Pancreas (tissue), 10 donors: Measurements from ENCODE around the gene MUC21. TPM values are rescaled to one million over a fixed set of nuclear protein-coding genes. Genes with fewer than 3 reads are reported as not detected.
A peak's percentile ranks its signal among the peaks of the same experiment; 100 is the strongest.

ENCODE experiments used
- ATAC-seq, 4 donors: fragments of 200-7000 bp; cut with Tn5 transposase; one replicate each; pipeline versions ENCODE4 v1.8.0 to v1.9.1; 2020; ENCODE audit warnings: mild to moderate bottlenecking in 4 of 4, moderate library complexity in 4 of 4
- DNase-seq, 6 donors: peaks; one replicate each; pipeline ENCODE4 v3.0.0-alpha.2; 2020
- FAIRE-seq: peaks from 2 replicates; lab custom pipeline; 2012; peaks lifted over from hg19 to GRCh38; lab: Jason Lieb, UNC
- H3K27ac ChIP-seq, 4 donors: fragments of 200-600 bp; sonication (generic); 1 replicate in 3 of 4; 2 replicates in 1 of 4; pipeline versions ENCODE4 v1.5.0 to v1.8.0; 2020
- H3K27me3 ChIP-seq, 4 donors: fragments of 200-600 bp; one replicate each; pipeline ENCODE4 v1.8.0; 2021
- H3K36me3 ChIP-seq, 3 donors: fragments of 200-600 bp; sonication (generic) in 1 of 3; one replicate each; pipeline versions ENCODE4 v1.5.0 to v1.8.0; 2020 to 2021
- H3K4me1 ChIP-seq, 3 donors: fragments of 200-600 bp; one replicate each; pipeline ENCODE4 v1.8.0; 2021
- H3K4me3 ChIP-seq, 4 donors: fragments of 200-600 bp; sonication (generic) in 2 of 4; one replicate each; pipeline versions ENCODE4 v1.5.0 to v1.8.0; 2020 to 2021
- H3K9me3 ChIP-seq, 4 donors: fragments of 200-600 bp; one replicate each; pipeline ENCODE4 v1.8.0; 2021
- CTCF ChIP-seq, 4 donors: fragments of 200-600 bp; sonication (generic) in 3 of 4; IDR thresholded peaks; one replicate each; pipeline versions ENCODE4 v1.5.0 to v1.8.0; 2021; ENCODE audit warnings: antibody characterized with exemption in 4 of 4
- WGBS, 2 donors: extraction: QIAGEN DNeasy Blood & Tissue Kit; methylation state at CpG; one replicate each; pipeline ENCODE4 v1.1.7; 2013; 5-methylcytosine and 5-hydroxymethylcytosine counted together
- intact Hi-C, 3 donors: fragments of 100-400 bp; cut with DNase I; formaldehyde crosslinking; loops; one replicate each; pipeline versions ENCODE4 v1.11.1 to v1.14.2; 2022
- polyA plus RNA-seq, 2 donors: library from polyadenylated mRNA; stranded (reverse); fragments of 200-250 nt; gene quantifications; one replicate each; pipeline ENCODE4 v1.2.3, GENCODE V29; 2013
- total RNA-seq, 6 donors: library from RNA; stranded (reverse); fragmentation: NEBNext Ultra II Directional in 4 of 6; extraction: Animal tissue kit (Norgen Biotek cat#: 25700) in 4 of 6; gene quantifications; one replicate each; pipeline versions ENCODE4 v1.2.1 to v1.2.4, GENCODE V29; 2021 to 2023
- donor health status: healthy with polysubstance abuse.
- donor health status: DM: no; HTN: no; CAD: no; lungs with moderate emphysema.
- donor health status: DM: no; HTN: no; CAD: no.
- donor health status: control.
- donor health status: control.
- donor health status: Bipolar disorder and iron deficiency.
- donor health status: DM: yes; HTN: yes; CAD: no.
- donor health status: DM: no; HTN: no; CAD: no.
- donor health status: DM: no; HTN: no; CAD: no.
- donor health status: DM: yes; HTN: yes; CAD: no.

Gene MUC21
- total and polyA plus RNA-seq, 8 donors = 0.07 to 0.23 TPM; not detected in 6

- no peak for DNase-seq
- no peaks in the 10 kb centered on the region for H3K4me1 ChIP-seq
- FAIRE-seq = no peak
- no peaks in the 10 kb centered on the region for H3K36me3 ChIP-seq
- no peak for TF ChIP-seq CTCF (IDR thresholded peaks at IDR 0.05)
- 54 to 62% methylated on average over 4 of the region's 4 CpGs for WGBS, 2 donors
- H3K9me3 ChIP-seq = no peaks in the 10 kb centered on the region
- no peak overlapping the region for H3K27ac ChIP-seq
- intact Hi-C loops = no loop called here
- H3K4me3 ChIP-seq = no peak overlapping the region
- ATAC-seq = no peak
- H3K27me3 ChIP-seq = no peaks in the 10 kb centered on the region
Observed at GRCh38 chr6:31025595-31025994, 42.1 kb downstream of the MUC21 start.

- FAIRE-seq = no peak
- no peak for TF ChIP-seq CTCF (IDR thresholded peaks at IDR 0.05)
- WGBS, 2 donors = 89 to 91% methylated on average over 6 of the region's 6 CpGs
- H3K4me3 ChIP-seq = no peak overlapping the region
- H3K36me3 ChIP-seq = no peaks in the 10 kb centered on the region
- no peak for DNase-seq
- H3K27me3 ChIP-seq = no peaks in the 10 kb centered on the region
- no peak overlapping the region for H3K27ac ChIP-seq
- intact Hi-C loops = loop anchor here in 1 of 3 donors (10.0 kb wide), 1 partner anchor 106 kb away; no protein-coding TSS in a partner anchor
- ATAC-seq = no peak
- no peaks in the 10 kb centered on the region for H3K9me3 ChIP-seq
- H3K4me1 ChIP-seq = no peaks in the 10 kb centered on the region
Observed at GRCh38 chr6:31031095-31031494, 47.6 kb downstream of the MUC21 start.

GRCh38 chr6:31033075-31033474 lies 49.6 kb downstream of the MUC21 start:
- no peak for TF ChIP-seq CTCF (IDR thresholded peaks at IDR 0.05)
- Histone ChIP-seq H3K9me3 (no peaks in the 10 kb centered on the region), H3K27ac (no peak overlapping the region), H3K4me1 (peaks cover 0 to 7% (median 5%) of the 10 kb centered on the region in 3 donors), H3K4me3 (no peak overlapping the region), H3K27me3 (no peaks in the 10 kb centered on the region), H3K36me3 (no peaks in the 10 kb centered on the region)
- FAIRE-seq = no peak
- 95 to 96% methylated on average over 4 of the region's 4 CpGs for WGBS, 2 donors
- no peak for DNase-seq
- no peak for ATAC-seq
- intact Hi-C loops = loop anchor here in 1 of 3 donors (10.0 kb wide), 1 partner anchor 108 kb away; no protein-coding TSS in a partner anchor

GRCh38 chr6:31035862-31036497 lies 52.5 kb downstream of the MUC21 start:
- H3K27ac ChIP-seq = no peak overlapping the region
- no peak for TF ChIP-seq CTCF (IDR thresholded peaks at IDR 0.05)
- intact Hi-C loops = loop anchor here in 1 of 3 donors (10.0 kb wide), 1 partner anchor 111 kb away; no protein-coding TSS in a partner anchor
- H3K9me3 ChIP-seq = no peaks in the 10 kb centered on the region
- no peak overlapping the region for H3K4me3 ChIP-seq
- DNase-seq = no peak
- H3K27me3 ChIP-seq = no peaks in the 10 kb centered on the region
- no peak for FAIRE-seq
- peaks cover 0 to 10% (median 5%) of the 10 kb centered on the region in 3 donors for H3K4me1 ChIP-seq
- ATAC-seq = peak; percentile 44 to 78 (median 70)
- no peaks in the 10 kb centered on the region for H3K36me3 ChIP-seq
- WGBS, 2 donors = 18 to 19% methylated on average over 4 of the region's 4 CpGs

GRCh38 chr6:31037169-31037568 lies 53.7 kb downstream of the MUC21 start:
- intact Hi-C loops = loop anchor here in 1 of 3 donors (10.0 kb wide), 1 partner anchor 112 kb away; no protein-coding TSS in a partner anchor
- no peak for TF ChIP-seq CTCF (IDR thresholded peaks at IDR 0.05)
- H3K27me3 ChIP-seq = no peaks in the 10 kb centered on the region
- no peaks in the 10 kb centered on the region for H3K36me3 ChIP-seq
- FAIRE-seq (no peak), ATAC-seq (peak in 1 of 4 donors; percentile 44), DNase-seq (no peak)
- no peak overlapping the region for H3K27ac ChIP-seq
- WGBS, 2 donors = 41 to 48% methylated on average over 7 of the region's 7 CpGs
- no peaks in the 10 kb centered on the region for H3K9me3 ChIP-seq
- peaks cover 0 to 10% (median 5%) of the 10 kb centered on the region in 3 donors for H3K4me1 ChIP-seq
- no peak overlapping the region for H3K4me3 ChIP-seq
